Brain microvascular endothelial cell (primary cell): Measurements from ENCODE around the gene FOXL3.

Source experiments
- DNase-seq: peaks from one replicate; pipeline ENCODE4 v3.0.0-alpha.2; 2020
- H3K27ac ChIP-seq: fragments of 250-450 bp; sonication (Bioruptor Pico); 2 replicates; pipeline ENCODE4 v1.5.1; 2020; ENCODE audit warnings: mild to moderate bottlenecking, moderate library complexity
- H3K27me3 ChIP-seq: fragments of 250-450 bp; sonication (Bioruptor Pico); replicated peaks from 2 replicates; pipeline ENCODE4 v1.5.1; 2020; ENCODE audit warnings: mild to moderate bottlenecking
- H3K36me3 ChIP-seq: fragments of 250-450 bp; sonication (Bioruptor Pico); replicated peaks from 2 replicates; pipeline ENCODE4 v1.5.1; 2020; ENCODE audit warnings: mild to moderate bottlenecking
- H3K4me3 ChIP-seq: 2 replicates; pipeline ENCODE4 v1.5.1; 2011; ENCODE audit warnings: low read depth, mild to moderate bottlenecking, control low read depth, low read length, moderate library complexity
- CTCF ChIP-seq: IDR thresholded peaks from 2 replicates; pipeline ENCODE4 v1.5.1; 2011; ENCODE audit warnings: low read depth, mild to moderate bottlenecking, moderate library complexity, low read length, control low read depth, inconsistent platforms; ENCODE audit errors: missing control alignments
- in situ Hi-C: cut with HindIII; loops from 2 replicates; pipeline ENCODE4 v1.10.0; 2017; ENCODE audit warnings: low sequenced_read_pairs, low pct_ligation_motif_present

FOXL3 gene

DNA sequence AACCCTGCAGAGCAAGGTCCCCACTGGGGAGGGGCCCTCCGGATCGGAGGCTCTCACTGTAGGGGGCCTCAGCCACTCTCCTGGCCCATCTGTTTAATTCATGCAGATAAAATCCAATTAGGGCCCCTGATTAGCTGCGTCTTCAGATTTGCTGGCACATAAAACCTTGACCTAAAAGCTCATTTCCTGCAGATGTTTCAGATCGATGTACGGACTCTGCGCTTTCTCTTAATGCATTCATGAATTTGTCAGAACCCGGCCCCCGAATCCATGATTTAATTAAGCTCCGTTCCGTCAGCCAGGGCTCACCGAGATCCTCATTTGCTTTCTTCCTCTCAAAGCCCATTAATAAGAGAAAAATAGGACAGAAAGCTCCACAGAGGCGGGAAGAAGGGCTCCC lies 40.0 kb upstream of the FOXL3 start:
- H3K27me3 ChIP-seq: no peaks in the 10 kb centered on the region
- no peak overlapping the region for H3K27ac ChIP-seq
- no peak for DNase-seq
- H3K36me3 ChIP-seq: peaks cover 57% of the 10 kb centered on the region
- in situ Hi-C loops: no loop called here
- TF ChIP-seq CTCF: no peak
- no peak overlapping the region for H3K4me3 ChIP-seq

DNA sequence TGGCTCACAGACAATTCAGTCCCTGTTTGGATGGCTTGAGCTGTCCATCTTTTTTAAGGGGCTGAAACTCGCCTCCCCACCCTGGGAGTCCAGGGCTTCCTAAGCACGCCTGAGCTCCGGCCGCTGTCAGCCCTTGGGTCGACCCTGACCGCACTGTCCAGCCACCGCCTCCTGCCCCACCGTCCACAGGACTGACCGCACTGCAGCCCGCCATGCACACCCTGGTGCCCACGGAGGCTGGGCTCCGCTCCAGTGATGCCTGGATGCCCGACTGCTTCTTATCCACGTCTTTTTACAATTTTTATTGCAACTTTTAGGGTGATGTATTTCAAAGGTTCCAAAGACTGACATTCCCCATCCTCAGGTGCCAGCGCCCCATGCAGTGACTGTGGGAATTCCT lies 39.4 kb upstream of the FOXL3 start:
- peaks cover 55% of the 10 kb centered on the region for H3K36me3 ChIP-seq
- no peaks in the 10 kb centered on the region for H3K27me3 ChIP-seq

DNA sequence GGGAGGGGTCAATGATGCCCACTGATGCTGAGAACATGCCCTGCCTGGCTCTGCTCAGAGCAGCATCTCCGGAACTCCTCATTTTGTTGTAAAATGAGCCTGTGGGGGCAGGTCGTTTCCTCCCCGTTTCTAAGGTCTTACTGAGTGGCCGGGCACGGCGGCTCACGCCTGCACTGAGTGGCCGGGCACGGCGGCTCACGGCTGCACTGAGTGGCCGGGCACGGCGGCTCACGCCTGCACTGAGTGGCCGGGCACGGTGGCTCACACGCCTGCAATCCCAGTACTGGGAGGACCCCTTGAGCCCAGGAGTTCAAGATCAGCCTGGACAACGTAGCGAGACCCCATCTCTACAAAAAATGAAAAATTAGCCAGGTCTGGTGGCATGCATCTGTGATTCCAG lies 39.0 kb upstream of the FOXL3 start:
- Histone ChIP-seq H3K27me3 (no peaks in the 10 kb centered on the region), H3K27ac (no peak overlapping the region), H3K36me3 (peaks cover 60% of the 10 kb centered on the region), H3K4me3 (no peak overlapping the region)
- in situ Hi-C loops: no loop called here
- TF ChIP-seq CTCF: no peak
- DNase-seq: no peak

More for the DNA sequence above, 39.4 kb upstream of the FOXL3 start:
- in situ Hi-C loops: no loop called here
- no peak for TF ChIP-seq CTCF
- DNase-seq: no peak
- Histone ChIP-seq H3K4me3 (no peak overlapping the region), H3K27ac (no peak overlapping the region)

DNA sequence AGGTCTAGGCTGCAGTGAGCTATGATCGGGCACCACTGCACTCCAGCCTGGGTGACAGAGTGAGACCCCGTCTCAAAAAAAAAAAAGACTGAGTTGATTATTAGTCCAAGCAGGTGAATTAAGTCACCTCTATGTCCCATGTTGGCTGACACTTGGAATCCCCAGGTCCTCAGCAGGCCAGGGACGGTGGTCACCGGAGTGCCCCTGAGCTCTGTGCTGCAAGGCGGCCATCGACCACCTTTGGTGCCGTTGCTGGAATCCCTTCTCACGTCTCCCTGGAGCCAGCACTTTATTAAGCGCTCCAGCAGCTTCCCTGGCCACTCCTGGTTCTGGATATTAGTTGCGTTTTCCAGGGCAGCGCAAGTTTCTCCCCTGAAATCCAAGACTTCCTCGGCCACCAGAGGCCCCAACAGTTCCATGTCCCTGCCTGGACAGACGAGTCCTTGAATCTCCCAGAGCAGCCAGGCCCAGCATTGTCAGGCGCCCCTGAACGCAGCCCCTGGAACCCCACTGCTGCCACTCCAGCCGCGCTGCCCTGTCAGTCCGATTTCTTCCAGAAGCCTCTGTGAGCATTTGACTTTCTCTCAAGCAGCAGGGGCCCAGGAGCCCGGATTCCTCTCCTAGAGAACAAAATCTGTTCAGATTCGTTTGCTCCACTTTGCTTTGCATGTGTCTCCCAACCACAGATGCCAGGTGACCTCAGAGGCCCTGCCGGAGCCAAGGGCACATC lies 38.4 kb upstream of the FOXL3 start:
- DNase-seq: no peak
- Histone ChIP-seq H3K27me3 (no peaks in the 10 kb centered on the region), H3K36me3 (peaks cover 66% of the 10 kb centered on the region), H3K4me3 (no peak overlapping the region), H3K27ac (no peak overlapping the region)
- TF ChIP-seq CTCF: no peak
- in situ Hi-C loops: no loop called here

DNA sequence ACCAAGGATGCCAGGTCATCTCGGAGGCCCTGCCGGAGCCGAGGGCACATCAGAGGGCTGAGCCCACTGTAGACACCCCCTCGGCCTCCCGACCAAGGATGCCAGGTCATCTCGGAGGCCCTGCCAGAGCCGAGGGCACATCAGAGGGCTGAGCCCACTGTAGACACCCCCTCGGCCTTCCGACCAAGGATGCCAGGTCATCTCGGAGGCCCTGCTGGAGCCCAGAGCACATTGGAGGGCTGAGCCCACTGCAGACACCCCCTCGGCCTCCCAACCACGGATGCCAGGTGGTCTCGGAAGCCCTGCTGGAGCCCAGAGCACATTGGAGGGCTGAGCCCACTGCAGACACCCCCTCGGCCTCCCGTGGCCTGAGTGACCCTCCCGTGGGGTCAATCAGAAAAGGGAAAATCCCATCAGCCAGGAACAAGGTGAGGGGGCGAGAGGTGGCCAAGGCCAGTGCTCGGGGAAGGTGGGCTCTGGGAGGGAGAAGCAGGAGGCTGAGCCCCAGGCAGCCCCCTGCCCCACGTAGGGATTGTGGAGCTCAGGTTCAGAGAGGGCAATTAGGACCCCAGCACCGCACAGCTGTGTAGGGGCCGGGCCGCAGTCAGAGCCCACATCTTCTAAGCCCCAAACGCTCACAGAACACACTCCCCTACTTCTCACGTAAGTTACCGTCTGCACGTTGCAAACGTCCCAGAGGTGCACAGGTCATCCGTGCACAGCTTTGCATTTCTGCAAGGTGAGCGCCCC lies 37.6 kb upstream of the FOXL3 start:
- in situ Hi-C loops: no loop called here
- Histone ChIP-seq H3K27ac (no peak overlapping the region), H3K4me3 (no peak overlapping the region), H3K27me3 (no peaks in the 10 kb centered on the region), H3K36me3 (peaks cover 67% of the 10 kb centered on the region)
- TF ChIP-seq CTCF: no peak
- DNase-seq: no peak
